ENCODE data around the gene ACAA1. TPM values are rescaled to one million over a fixed set of nuclear protein-coding genes. Genes with fewer than 3 reads are reported as not detected.

The ACAA1 gene
- total RNA-seq, 1 donor from 2014 or later: 120 TPM

GRCh38 chr3:38157117-38157516 lies 20.2 kb upstream of the ACAA1 start:
- no peak overlapping the region for H3K27ac ChIP-seq (replicated peaks)
- no peaks in the 10 kb centered on the region for H3K36me3 ChIP-seq
- H3K27me3 ChIP-seq (ENCODE audit: low read depth): no peaks in the 10 kb centered on the region
- no peaks in the 10 kb centered on the region for H3K4me1 ChIP-seq
- TF ChIP-seq CTCF (IDR thresholded peaks at IDR 0.05; ENCODE audit: borderline replicate concordance): no peak
- no peaks in the 10 kb centered on the region for H3K9me3 ChIP-seq (replicated peaks)
- no peak overlapping the region for H3K4me3 ChIP-seq
- intact Hi-C loops (cut with micrococcal nuclease): no loop called here
- DNase-seq: no peak

GRCh38 chr3:38155825-38156224 lies 18.9 kb upstream of the ACAA1 start:
- Histone ChIP-seq H3K4me3 (no peak overlapping the region), H3K4me1 (no peaks in the 10 kb centered on the region), H3K9me3 (replicated peaks) (no peaks in the 10 kb centered on the region), H3K36me3 (no peaks in the 10 kb centered on the region), H3K27me3 (ENCODE audit: low read depth) (no peaks in the 10 kb centered on the region), H3K27ac (replicated peaks) (no peak overlapping the region)
- no peak for DNase-seq
- no peak for TF ChIP-seq CTCF (IDR thresholded peaks at IDR 0.05; ENCODE audit: borderline replicate concordance)
- intact Hi-C loops (cut with micrococcal nuclease): no loop called here

- Histone ChIP-seq H3K9me3 (replicated peaks) (no peaks in the 10 kb centered on the region), H3K27me3 (ENCODE audit: low read depth) (no peaks in the 10 kb centered on the region), H3K36me3 (no peaks in the 10 kb centered on the region), H3K4me3 (no peak overlapping the region), H3K4me1 (no peaks in the 10 kb centered on the region), H3K27ac (replicated peaks) (no peak overlapping the region)
- intact Hi-C loops (cut with micrococcal nuclease): no loop called here
- DNase-seq: no peak
- no peak for TF ChIP-seq CTCF (IDR thresholded peaks at IDR 0.05; ENCODE audit: borderline replicate concordance)
Measured at GRCh38 chr3:38154625-38155255, 17.8 kb upstream of the ACAA1 start.

GRCh38 chr3:38154033-38154494 lies 17.1 kb upstream of the ACAA1 start:
- Histone ChIP-seq H3K9me3 (replicated peaks) (no peaks in the 10 kb centered on the region), H3K27me3 (ENCODE audit: low read depth) (no peaks in the 10 kb centered on the region), H3K4me3 (no peak overlapping the region), H3K27ac (replicated peaks) (no peak overlapping the region), H3K4me1 (no peaks in the 10 kb centered on the region), H3K36me3 (no peaks in the 10 kb centered on the region)
- no peak for TF ChIP-seq CTCF (IDR thresholded peaks at IDR 0.05; ENCODE audit: borderline replicate concordance)
- intact Hi-C loops (cut with micrococcal nuclease): no loop called here
- DNase-seq: no peak

GRCh38 chr3:38153221-38153620 lies 16.3 kb upstream of the ACAA1 start:
- Histone ChIP-seq H3K4me3 (no peak overlapping the region), H3K27me3 (ENCODE audit: low read depth) (no peaks in the 10 kb centered on the region), H3K36me3 (no peaks in the 10 kb centered on the region), H3K4me1 (no peaks in the 10 kb centered on the region), H3K9me3 (replicated peaks) (no peaks in the 10 kb centered on the region), H3K27ac (replicated peaks) (no peak overlapping the region)
- DNase-seq: no peak
- intact Hi-C loops (cut with micrococcal nuclease): no loop called here
- no peak for TF ChIP-seq CTCF (IDR thresholded peaks at IDR 0.05; ENCODE audit: borderline replicate concordance)

All from left ventricle myocardium inferior (tissue), 1 donor.